Posterior cingulate gyrus (tissue), 11 donors: Measurements from ENCODE around the gene LAYN.
A peak's percentile ranks its signal among the peaks of the same experiment; 100 is the strongest.

ENCODE experiments used
- DNase-seq, 10 donors: peaks; one replicate each; pipeline versions ENCODE4 v3.0.0 to v3.0.0-alpha.2; 2020 to 2021; ENCODE audit warnings: mixed read lengths in 3 of 10
- intact Hi-C: fragments of 100-400 bp; cut with DNase I; formaldehyde crosslinking; loops from one replicate; pipeline ENCODE4 v1.15.1; 2023

LAYN gene

DNA sequence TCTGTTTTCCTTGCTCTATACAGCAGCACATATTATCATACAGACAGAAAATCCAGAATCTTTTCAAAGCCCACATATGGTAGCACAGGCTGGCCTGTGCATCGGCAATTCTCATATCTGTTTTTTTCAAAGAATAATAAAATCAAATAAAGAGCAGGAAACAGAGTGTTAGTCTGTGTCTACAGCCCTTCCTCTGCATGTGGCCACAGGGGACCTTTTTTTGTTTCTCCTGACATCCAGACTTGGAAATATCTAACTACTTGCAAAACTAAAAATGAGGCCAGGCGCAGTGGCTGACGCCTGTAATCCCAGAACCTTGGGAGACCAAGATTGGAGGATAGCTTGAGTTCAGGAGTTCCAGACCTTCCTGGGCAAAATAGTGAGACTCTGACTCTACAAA is 20.3 kb downstream of the LAYN start:
- intact Hi-C loops = no loop called here
- no peak for DNase-seq

- intact Hi-C loops = no loop called here
- DNase-seq = no peak
Measured at GRCh38 chr11:111561306-111561705, 20.8 kb downstream of the LAYN start.

DNA sequence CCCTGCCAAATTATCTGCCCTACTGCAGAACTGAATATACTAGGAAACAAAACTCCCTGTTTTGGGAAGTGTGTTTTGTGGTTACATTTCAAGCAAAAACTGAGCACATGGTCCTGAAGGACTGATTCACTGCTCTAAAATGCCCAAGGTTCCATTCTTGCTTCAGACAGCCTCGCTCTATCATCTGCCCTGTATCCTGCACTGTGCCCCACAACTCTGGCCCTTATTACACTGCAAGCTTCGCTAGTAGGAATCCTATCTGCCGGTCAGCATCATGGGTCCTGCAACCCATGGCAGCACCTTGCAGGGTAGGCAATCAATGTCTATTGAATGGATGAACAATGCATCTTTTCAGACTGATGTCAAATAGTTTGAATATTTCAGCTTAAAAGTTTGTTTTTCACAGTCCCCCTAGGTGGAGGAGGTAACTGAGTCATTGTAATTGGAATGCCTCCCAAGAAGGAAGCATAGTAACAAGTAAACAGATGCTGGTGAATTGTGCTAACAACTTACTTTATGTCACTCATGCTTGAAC is 21.3 kb downstream of the LAYN start:
- intact Hi-C loops = no loop called here
- no peak for DNase-seq

DNA sequence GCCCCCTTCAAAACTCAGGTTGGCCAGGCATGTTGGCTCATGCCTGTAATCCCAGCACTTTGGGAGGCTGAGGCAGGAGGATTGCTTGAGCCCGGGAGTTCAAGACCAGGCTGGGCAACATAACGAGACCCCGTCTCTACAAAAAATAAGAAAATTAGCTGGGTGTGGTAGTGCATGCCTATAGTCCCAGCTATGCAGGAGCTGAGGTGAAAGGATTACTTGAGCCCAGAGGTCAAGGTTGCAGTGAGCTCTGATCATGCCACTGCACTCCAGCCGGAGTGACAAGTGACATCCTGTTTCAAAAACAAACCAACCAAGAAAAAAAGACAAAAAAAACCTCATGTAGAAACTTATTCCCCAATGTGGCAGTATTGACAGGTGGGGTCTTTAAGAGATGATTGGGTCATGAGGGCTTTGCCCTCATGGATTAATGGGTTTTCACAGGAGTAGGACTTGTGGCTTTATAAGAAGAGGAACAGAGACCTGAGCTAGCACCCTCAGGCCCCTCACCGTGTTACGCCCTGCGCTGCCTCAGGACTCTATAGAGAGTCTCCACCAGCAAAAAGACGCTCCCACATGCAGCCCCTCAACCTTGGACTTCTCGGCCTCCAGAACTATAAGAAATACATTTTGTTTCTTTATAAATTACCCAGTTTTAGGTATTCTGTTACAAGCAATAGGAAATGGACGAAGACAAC is 22.3 kb downstream of the LAYN start:
- no peak for DNase-seq
- intact Hi-C loops = no loop called here

GRCh38 chr11:111565114-111565720 is 24.7 kb downstream of the LAYN start:
- intact Hi-C loops = loop anchor here (1.0 to 2.0 kb wide), 2 partner anchors 212 to 276 kb away; no protein-coding TSS in a partner anchor
- peak in 9 of 10 donors; percentile 30 to 88 (median 64) for DNase-seq

DNA sequence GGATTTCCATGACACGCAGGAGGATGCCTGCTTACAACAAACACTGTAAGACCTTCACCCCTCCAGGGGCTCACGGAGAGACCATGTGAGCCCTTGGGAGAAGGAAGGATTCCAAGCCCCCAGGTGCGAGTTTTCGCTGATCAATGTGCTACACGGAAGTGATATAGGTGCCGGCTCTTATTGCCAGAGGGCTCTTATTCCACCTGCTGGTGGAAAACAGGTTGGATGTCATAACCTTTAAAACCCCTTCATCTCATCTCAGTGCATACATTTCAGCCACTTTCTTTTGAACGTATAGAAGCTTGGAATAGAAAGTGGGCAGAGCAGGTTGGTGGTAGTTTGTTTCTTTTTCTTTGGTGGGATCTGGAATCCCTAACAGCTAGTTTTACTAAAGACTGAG is 25.8 kb downstream of the LAYN start:
- intact Hi-C loops = no loop called here
- DNase-seq = no peak

- intact Hi-C loops = no loop called here
- DNase-seq = no peak
Measured at GRCh38 chr11:111569476-111569875, 29.0 kb downstream of the LAYN start.

GRCh38 chr11:111570796-111571195 is 30.3 kb downstream of the LAYN start:
- DNase-seq = no peak
- intact Hi-C loops = no loop called here

DNA sequence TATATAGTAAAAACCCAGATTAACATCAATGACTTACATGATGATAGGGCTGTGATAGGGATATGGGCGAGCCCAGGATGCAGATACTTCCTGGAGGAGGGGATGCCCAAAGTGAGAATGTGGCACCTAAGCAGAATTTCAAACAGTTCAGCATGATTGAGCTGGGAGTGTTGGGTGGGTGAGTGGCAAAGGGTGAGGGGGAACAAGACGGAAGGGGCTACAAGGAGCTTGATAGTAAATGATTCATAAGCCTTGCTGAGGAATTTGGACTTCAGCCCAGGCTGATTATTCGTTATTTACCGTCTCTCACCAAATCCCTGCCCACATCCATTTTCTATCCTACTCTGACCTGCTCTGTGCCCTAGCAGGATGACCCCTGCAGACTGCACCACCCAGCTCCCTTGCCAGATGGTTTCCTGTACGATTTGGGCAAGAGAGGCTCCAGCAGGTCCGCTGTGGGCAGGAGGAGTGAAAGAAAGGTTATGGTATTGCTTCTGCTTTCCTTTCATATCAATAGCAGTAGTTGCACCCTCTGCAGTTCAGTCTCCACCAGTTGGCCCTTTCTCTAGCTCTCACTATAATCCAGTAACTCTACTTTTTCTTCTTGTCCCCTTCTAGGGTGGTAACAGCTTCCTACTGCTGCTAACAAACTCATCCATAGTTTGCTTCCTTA is 31.4 kb downstream of the LAYN start:
- intact Hi-C loops = no loop called here

DNA sequence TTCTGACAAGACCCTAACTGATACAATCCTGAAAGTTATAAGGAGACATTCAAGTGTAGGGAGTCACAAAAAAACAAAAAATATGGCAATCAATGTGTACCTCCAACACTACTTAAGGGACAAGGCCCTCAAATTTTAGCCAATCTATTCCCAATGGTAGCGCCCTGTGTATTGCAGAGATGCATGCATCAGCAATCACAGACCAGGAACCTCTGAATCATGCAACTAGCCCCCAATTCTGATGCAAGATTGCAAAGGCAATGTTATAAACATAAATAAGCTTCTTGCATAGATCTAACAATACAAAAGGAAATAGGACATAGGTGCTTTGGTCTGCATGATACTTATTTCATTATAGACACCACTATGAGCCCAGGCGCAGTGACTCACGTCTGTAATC is 32.1 kb downstream of the LAYN start:
- no peak for DNase-seq
- intact Hi-C loops = no loop called here

More for the DNA sequence above, 31.4 kb downstream of the LAYN start:
- no peak for DNase-seq

DNA sequence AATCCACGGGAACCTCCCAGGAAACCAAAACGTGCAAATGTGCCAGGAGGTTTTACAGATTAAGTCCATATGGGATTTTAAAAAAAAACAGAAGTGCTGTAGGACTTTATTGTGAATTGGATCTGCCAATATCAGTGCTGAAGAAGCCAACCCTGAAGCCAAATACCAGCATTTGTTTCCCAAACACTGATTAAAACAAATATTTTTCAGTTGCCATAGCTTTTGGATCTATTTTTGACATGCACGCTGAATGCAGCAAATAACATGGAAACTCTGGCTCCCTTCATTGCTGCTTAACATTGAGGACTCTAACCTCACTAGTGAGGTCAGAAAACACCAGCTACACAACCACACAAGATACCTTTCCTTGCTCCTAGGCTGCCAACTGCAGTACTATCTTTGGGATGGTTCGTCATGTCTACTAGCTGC is 33.3 kb downstream of the LAYN start:
- intact Hi-C loops = no loop called here
- DNase-seq = no peak

DNA sequence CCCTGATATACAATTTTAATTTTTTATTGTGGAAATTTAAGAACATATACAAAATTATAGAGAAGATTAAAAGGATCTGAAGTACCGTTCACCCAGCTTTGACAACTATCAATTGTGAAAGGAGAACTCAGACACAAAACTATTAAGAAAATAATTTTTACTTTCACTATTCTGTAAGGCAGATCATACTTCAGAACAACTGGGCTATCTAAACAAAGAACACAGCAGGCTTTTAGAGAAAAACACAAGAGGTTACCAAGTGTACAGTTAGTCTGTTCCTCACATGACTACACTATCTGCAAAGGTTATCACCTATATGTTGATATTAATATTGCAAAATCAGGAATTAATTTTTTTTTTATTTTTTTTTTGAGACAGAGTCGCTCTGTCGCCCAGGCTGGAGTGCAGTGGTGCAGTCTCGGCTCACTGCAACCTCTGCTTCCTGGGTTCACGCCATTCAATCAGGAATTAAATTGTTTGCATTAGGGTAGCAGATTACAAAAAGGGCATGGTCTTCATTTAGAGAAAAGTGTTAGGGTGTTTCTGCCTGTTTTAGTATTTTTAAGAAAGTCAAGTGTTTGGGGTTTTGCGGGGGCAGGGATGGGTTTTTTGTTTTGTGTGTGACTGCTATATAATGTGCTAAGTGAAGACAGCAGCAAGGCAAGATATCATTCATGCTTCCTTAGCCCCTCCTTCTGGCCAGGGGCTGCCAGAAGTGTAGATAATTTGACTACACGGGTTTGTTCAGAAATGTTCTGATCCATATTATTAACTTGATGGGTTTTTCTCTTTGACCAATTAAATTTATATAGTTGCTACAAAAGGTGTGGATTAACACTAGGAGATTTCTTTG is 34.1 kb downstream of the LAYN start:
- intact Hi-C loops = no loop called here
- no peak for DNase-seq

GRCh38 chr11:111575740-111576139 is 35.2 kb downstream of the LAYN start:
- intact Hi-C loops = no loop called here
- DNase-seq = no peak

GRCh38 chr11:111577821-111578220 is 37.3 kb downstream of the LAYN start:
- no peak for DNase-seq
- intact Hi-C loops = no loop called here

DNA sequence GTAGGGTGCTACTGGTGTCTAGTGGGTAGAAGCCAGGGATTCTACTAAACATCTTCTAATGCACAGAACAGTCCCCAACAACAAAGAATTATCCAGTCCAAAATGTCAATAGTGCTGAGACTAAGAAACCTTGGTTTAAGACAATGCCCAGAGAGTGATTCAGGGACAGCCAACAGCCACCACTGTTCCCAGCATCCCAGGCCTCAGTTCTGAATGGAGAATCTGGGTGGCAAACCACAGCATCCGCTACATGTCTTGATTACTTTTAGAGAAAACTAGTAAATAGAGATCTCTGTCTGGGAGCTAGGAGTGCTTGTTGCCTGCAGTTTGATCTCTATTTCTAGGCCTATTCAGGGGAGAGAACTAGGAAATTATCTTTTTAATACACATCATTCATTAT is 40.8 kb downstream of the LAYN start:
- intact Hi-C loops = no loop called here
- no peak for DNase-seq

- DNase-seq = no peak
- intact Hi-C loops = no loop called here
Measured at GRCh38 chr11:111582163-111582562, 41.6 kb downstream of the LAYN start.

DNA sequence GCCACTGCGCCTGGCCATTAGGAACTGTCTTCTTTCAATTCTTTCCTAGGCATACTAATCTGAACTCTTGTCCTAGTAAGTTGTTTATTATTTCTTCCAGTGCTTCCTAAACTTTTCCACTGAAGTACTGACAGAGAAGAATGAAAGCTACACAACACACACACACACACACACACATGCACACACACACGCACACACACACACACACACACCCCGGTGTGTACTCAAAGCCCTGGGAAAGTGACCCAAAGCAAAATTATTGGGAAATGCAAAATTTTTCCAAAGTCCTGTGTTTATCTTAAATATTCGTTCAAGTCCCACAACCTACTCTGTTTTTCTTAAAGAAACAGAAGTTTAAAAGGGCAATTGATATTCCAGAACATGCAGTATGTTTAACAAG is 42.4 kb downstream of the LAYN start:
- no peak for DNase-seq
- intact Hi-C loops = no loop called here

GRCh38 chr11:111585371-111585770 is 44.9 kb downstream of the LAYN start:
- intact Hi-C loops = loop anchor here (5.0 kb wide), 1 partner anchor 257 kb away; no protein-coding TSS in a partner anchor
- DNase-seq = no peak

DNA sequence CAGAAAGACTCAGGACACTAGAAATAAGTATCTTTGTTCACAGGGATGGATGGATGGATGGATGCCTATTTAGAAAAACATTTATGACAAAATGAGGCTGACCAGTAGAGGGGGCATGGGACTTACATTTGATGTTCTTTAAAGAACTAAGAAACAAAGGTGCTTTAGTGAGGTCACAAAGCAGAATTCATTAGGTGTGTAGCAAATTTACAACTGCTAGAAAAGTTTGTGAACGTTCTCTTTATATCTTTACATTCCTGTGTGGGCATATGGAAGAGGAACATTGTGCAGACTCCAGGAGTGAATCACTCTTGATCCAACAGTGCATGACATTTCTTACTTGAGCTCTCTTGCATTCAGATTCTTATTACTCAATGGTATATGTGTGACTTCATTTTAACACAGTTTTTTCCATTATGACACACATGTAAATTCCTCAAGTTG is 45.9 kb downstream of the LAYN start:
- no peak for DNase-seq
- intact Hi-C loops = loop anchor here (5.0 kb wide), 1 partner anchor 256 kb away; no protein-coding TSS in a partner anchor

DNA sequence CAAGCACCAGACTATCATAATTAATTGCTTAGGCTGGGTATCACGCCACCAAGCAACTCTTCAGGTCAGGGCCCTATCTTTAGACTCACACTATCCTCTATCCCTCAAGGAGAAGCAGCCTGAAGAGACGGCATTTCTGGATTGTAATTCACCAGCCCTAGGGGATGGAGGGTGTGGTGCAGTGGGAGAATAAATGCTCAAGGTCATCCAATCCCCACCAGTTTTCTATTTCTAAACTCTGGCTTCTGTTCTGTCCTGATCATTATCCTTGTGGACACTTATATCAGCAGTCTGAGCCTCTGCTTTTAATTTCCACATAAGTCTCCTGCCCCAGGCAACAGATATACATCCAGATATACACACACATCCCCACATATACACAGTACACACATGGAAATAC is 48.6 kb downstream of the LAYN start:
- intact Hi-C loops = loop anchor here (5.0 kb wide), 1 partner anchor 253 kb away; no protein-coding TSS in a partner anchor
- DNase-seq = no peak
